Activated gamma-delta T cell treated with anti-CD3 and anti-CD28 coated beads, Interleukin-2, amount 50 U/mL, for 16 hours (primary cell): ENCODE results near the gene HES2.
A peak's percentile ranks its signal among the peaks of the same experiment; 100 is the strongest.
"Not testable (repeated sequence)": the region's sequence is repeated elsewhere in the genome, so short reads cannot be mapped to it uniquely, and the experiment has no call there.

Experiments used
- DNase-seq: peaks from one replicate; pipeline ENCODE4 v3.0.0-alpha.2; 2020; ENCODE audit warnings: low read depth

The HES2 gene

DNA sequence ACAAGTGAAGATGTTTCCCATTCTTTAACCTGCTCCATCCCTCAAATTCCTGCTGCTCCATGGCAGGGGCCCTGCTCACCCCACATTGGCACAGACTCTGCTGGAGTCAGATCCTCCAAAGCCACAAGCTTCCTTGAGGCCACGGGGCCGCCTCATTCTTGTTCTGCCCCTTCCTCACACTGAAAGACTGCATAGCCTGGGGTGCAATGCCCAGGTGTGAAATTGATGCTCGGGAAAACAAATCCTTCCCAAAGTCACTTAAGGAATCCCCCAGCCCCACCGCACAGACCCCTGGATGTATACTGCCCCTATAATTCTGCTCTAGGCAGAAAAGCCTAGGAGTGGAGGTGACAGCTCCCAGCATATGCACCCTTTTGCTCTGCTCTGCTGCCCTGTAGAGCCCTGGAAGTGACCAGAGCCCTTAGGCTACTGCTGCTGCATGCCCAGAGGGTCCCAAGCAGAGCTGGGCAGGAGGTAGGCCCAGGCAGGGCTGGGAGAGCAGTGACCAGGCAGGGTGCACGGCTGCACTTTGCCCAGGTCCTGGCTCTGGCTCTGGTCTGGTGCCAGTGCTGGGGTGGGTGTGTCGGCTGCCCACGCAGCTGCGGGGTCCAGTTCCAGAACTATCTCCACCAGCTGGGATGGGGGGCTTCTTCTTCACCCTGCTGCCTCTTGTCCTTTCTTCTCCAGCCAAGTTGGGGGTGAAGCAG lies 1.6 kb downstream of the HES2 start:
- no peak for DNase-seq

DNA sequence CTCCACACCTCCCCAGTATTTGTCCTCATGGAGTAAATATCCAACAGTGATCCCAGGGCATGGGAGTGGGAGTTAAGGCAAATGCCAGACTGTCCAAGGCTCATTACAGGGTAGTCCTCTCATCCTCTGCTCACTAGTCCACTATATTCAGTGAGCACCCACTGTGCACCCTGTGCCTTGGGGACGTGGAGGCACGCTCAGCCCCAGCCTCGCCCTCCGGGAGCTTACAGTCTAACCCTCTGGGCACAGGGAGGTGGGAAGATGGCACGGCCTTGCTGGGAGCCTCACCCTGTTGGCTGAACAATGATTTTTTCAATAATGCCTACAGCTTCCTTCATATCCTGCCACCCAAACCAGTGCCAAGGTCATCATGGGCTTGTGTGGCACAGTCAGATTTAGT lies 2.8 kb downstream of the HES2 start:
- DNase-seq: no peak

GRCh38 chr1:6416295-6416656 lies 3.4 kb downstream of the HES2 start:
- DNase-seq: no peak

DNA sequence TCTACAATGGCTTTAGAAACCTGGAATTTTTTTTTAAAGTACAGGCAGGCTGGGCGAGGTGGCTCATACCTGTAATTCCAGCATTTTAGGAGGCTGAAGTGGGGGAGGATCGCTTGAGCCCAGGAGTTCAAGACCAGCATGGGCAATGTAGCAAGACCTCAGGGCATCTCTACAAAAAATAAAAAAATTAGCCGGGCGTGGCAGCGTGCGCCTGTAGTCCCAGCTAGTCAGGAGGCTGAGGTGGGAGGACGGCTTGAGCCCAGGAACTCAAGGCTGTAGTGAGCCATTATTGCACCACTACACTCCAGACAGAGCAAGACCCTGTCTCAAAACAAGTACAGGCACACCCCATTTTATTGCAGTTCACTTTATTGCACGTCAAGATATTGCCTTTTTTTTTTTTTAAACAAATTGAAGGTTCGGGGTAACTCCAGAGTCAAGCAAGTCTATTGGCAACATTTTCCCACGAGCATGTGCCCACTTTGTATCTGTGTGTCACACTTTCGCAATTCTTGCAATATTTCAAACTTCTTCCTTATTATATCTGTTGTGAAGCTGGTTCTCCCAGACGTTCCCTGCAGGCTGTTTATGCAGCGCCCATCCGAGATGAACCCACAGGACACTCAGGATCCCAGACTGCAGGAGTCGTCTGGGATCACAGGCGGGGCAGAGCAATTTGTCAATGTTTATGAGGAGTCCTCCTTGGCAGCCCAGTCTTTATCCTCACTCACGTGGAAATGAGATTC lies 4.7 kb downstream of the HES2 start:
- no peak for DNase-seq

GRCh38 chr1:6414443-6414844 lies 5.3 kb downstream of the HES2 start:
- no peak for DNase-seq

GRCh38 chr1:6412896-6413295 lies 6.8 kb downstream of the HES2 start:
- no peak for DNase-seq

GRCh38 chr1:6410248-6410893 lies 9.3 kb downstream of the HES2 start:
- DNase-seq: no peak

- DNase-seq: no peak
Measured at GRCh38 chr1:6409733-6410132, 10.0 kb downstream of the HES2 start.

- DNase-seq: no peak
Measured at GRCh38 chr1:6409053-6409452, 10.7 kb downstream of the HES2 start.

DNA sequence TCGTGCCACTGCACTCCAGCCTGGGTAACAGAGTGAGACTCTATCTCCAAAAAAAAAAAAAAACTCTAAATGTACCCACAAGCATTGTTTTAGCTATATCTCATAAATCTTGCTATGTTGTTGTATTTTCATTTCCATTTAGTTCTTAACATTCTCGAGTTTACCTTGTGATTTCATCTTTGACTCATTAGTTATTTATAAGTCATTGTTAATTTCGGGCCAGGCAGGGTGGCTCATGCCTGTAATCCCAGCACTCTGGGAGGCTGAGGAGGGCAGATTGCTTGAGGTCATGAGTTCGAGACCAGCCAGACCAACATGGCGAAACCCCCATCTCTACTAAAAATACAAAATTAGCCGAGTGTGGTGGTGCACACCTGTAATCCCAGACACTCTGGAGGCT lies 11.7 kb downstream of the HES2 start:
- DNase-seq: no peak

DNA sequence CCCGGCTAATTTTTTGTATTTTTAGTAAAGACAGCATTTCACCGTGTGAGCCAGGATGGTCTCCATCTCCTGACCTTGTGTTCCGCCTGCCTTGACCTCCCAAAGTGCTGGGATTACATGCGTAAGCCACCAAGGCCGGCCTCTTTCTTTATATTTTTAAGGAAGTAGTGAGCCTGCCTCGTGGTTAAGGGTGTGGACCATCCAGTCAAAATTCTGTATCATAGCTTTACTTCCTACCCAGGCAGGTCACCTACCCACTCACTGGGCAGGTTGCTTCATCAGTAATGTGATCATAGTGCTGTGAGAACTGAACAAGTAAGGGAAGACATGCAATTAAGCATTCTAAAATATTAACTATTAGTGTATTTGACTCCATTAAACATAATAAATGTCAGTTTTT lies 18.0 kb downstream of the HES2 start:
- DNase-seq: no peak

GRCh38 chr1:6399294-6399693 lies 20.4 kb downstream of the HES2 start:
- DNase-seq: no peak

DNA sequence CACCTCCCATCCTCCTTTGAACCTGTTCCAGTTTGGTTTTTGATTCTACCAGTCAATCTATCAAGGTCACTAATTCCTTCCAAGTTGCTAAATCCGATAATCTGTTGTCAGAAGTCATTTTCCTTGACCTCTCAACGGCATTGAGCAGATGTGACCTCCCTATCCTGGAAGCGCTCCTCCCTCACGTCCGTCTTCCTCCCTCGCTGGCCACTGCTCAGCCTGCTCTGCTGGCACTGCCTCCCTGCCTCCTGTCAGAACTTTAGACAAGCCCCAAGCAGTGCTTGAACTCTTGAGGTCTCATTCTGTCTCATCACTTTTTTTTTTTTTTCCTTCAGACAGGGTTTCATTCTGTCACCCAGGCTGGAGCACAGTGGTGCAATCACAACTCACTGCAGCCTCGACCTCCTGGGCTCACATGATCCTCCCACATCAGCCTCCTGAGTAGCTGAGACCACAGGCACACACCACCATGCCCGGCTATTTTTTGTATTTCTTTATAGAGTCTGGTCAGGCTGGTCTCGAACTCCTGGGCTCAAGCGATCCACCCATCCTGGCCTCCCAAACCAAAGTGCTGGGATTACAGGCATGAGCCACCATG lies 21.8 kb downstream of the HES2 start:
- DNase-seq: no peak

DNA sequence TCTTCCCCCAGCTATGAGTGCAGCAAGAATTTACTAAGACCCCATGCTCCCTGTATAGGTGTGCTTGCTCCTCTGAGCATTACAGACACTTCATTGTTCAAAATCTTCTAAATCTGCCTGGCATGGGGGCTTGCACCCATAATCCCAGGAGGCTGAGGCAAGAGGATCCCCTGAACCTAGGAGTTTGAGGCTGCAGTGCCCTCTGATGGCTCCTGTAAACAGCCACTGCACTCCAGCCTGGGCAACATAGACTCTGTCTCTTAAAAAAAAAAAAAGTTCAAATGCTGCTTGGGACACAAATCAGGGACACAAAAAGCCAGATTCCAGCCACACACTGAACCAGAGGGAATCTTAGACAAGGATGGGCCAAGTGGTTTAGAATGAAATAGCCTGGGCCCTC lies 22.7 kb downstream of the HES2 start:
- no peak for DNase-seq

DNA sequence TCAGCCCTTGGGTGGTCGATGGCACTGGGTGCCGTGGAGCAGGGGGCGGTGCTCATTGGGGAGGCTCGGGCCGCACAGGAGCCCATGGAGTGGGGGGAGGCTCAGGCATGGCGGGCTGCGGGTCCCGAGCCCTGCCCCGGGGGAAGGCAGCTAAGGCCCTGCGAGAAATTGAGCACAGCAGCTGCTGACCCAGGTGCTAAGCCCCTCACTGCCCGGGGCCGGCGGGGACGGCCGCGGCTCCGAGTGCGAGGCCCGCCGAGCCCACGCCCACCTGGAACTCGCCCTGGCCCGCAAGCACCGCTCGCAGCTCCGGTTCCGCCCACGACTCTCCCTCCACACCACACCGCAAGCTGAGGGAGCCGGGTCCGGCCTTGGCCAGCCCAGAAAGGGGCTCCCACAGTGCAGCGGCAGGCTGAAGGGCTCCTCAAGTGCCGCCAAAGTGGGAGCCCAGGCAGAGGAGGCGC lies 23.9 kb downstream of the HES2 start:
- DNase-seq: not testable (repeated sequence)

GRCh38 chr1:6395130-6395529 lies 24.6 kb downstream of the HES2 start:
- not testable (repeated sequence) for DNase-seq

DNA sequence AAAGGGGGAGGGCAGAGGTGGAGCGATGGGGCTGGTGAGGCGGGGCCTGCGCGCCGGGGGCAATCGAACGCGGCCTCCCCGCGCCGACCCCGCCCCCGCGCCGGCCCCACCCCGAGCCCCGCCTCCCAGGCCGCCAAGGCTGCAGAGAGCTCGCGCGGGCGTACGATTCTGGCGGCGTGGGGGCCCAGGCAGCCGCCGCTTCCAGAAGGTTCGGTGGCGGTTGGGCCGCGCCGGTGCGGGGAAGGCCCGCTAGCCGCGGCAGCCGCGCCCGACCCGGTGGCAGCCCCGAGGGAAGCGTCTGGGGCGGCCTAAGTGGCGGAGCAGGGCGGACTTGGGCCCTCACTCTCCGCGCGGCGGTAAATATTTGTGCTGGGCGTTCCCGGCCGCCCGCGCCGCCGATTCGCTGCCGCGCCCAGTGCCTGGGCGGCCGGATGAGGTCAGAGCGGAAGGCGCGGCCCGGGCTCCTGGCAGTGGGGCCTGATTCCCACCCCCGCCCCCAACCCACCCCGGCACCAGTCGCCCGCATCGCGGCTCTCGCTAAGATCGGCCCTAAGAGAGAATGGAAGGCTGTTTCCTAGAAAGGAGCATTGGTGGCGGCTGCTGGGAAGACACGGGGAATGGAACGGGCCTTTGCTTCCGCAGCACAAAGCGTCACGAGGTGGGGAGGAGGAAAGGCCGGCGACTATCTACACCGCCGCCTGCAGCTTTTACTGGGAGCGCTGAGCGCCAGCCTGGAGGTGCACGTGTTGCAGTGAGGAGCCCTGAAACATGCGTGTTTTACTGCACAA lies 26.1 kb downstream of the HES2 start, which contains the start of gene ACOT7:
Gene ACOT7, minus strand, starts transcription at position 368 of the 788 bp plus-strand sequence. CDS start 368 bp downstream, outside the sequence.
- DNase-seq: peak; percentile 85

DNA sequence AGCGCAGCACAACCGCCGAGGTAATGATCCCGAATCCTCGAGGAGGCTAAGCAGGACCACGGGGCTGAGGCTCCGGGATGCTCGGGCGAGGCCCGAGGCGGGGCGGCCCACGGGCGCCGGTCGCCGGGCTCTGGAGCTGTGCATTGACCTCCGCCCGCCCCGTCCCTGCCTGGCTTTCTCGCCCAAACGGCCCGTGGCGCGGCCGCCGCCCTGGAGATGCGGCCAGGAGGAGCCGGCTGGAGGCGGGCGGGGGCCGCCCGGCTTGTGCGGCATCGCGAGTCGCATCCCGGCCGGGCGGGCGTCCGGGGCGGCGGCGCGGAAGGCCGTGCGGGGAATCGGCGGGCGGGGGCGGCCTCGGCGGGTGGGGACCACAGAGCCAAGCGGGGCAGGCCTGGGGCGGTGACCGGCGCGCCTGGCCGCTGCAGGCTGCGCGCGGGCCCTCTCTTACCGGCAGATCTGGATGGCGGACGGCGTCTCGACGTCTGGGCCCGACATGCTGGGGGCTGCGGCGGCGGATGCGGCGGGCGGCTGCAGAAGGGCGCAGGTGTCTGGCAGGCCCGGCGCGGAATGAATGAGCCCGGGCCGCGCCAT lies 26.8 kb downstream of the HES2 start:
- no peak for DNase-seq

- DNase-seq: no peak
Measured at GRCh38 chr1:6391951-6392808, 27.5 kb downstream of the HES2 start.

DNA sequence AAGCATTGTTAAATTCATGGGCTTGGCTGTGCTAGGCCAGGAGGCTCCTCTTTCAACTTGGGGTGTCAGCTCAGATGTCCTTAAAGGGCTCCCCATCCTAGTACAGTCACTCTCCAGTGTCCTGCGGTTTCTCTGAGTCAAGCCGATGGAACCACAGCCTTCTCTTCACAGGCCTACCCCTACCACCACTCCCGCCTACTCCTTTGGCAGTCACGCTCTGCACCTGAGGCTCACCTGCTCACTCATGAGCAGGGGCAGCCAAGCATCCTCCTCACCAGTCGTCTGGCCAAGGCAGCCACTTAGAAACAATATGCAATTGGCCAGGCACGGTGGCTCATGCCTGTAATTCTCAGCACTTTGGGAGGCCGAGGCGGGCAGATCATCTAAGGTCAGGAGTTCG lies 29.7 kb downstream of the HES2 start:
- no peak for DNase-seq
